ENCODE data around the gene INSL3. TPM values are rescaled to one million over a fixed set of nuclear protein-coding genes. Genes with fewer than 3 reads are reported as not detected.

The INSL3 gene
- total RNA-seq, 2 donors from 2014 or later = not detected

GRCh38 chr19:17860993-17861360 is 39.7 kb upstream of the INSL3 start:
- H3K9me3 ChIP-seq = no peaks in the 10 kb centered on the region
- intact Hi-C loops (cut with DNase I) = no loop called here
- H3K27ac ChIP-seq = no peak overlapping the region
- H3K36me3 ChIP-seq = peaks cover 24% of the 10 kb centered on the region
- peak overlapping the region; percentile 92 for H3K4me3 ChIP-seq
- H3K9ac ChIP-seq (ENCODE audit: low read depth in 2 of 2, low read length in 2 of 2) = peak overlapping the region; percentile 75 to 96
- TF ChIP-seq, protein P1, sequence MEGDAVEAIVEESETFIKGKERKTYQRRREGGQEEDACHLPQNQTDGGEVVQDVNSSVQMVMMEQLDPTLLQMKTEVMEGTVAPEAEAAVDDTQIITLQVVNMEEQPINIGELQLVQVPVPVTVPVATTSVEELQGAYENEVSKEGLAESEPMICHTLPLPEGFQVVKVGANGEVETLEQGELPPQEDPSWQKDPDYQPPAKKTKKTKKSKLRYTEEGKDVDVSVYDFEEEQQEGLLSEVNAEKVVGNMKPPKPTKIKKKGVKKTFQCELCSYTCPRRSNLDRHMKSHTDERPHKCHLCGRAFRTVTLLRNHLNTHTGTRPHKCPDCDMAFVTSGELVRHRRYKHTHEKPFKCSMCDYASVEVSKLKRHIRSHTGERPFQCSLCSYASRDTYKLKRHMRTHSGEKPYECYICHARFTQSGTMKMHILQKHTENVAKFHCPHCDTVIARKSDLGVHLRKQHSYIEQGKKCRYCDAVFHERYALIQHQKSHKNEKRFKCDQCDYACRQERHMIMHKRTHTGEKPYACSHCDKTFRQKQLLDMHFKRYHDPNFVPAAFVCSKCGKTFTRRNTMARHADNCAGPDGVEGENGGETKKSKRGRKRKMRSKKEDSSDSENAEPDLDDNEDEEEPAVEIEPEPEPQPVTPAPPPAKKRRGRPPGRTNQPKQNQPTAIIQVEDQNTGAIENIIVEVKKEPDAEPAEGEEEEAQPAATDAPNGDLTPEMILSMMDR (IDR thresholded peaks at IDR 0.05) = no peak
- no peak for DNase-seq
- H3K4me1 ChIP-seq = peaks cover 9% of the 10 kb centered on the region
- no peaks in the 10 kb centered on the region for H3K27me3 ChIP-seq

DNA sequence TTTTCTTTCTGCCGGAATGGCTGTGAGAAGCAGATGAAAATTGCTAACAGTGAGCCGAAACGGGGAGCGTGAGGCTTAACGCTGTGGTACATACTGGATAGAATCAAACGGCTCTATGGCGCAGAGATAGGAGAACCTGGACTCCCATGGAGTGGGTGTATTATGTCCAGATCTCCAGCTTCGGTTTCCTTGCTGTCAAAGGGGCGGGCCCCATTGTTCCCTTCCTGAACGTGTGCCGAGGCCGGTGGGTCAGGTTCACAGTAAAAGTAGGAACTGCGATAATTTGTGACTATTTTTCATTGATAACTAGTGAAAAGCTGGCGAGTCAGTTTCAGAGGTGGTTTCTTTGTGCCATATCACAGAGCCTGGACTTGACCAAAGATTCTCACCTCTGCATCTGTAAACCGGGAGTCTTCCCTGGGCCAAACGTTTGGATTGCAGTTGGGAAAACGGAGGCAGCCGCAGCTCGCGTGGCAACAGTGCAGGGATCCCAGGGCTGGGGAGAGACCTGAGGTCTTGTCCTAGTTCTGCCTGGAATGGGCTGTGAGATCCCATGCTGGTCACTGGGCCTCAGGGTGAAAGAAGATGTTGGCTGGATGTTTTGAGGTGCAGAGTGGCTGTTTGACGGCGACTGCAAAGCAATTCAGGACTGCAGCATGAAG is 39.1 kb upstream of the INSL3 start:
- H3K36me3 ChIP-seq = peaks cover 24% of the 10 kb centered on the region
- H3K27ac ChIP-seq = peak overlapping the region; percentile 75
- peak overlapping the region; percentile 75 to 96 for H3K9ac ChIP-seq (ENCODE audit: low read depth in 2 of 2, low read length in 2 of 2)
- H3K9me3 ChIP-seq = no peaks in the 10 kb centered on the region
- no peaks in the 10 kb centered on the region for H3K27me3 ChIP-seq
- peaks cover 8% of the 10 kb centered on the region for H3K4me1 ChIP-seq
- intact Hi-C loops (cut with DNase I) = no loop called here
- DNase-seq = no peak
- peak overlapping the region; percentile 92 for H3K4me3 ChIP-seq
- TF ChIP-seq, protein P1 (IDR thresholded peaks at IDR 0.05) = no peak

- peak; percentile 98 for DNase-seq
- peak within 1 kb of the TSS; percentile 75 for H3K27ac ChIP-seq
These were observed 38.4 kb upstream of the INSL3 start, which contains the start of gene RPL18A for GRCh38 chr19:17859533-17860330. Gene RPL18A (plus strand): TSS chr19:17859910. CDS start chr19:17859957, 47 bp downstream.

DNA sequence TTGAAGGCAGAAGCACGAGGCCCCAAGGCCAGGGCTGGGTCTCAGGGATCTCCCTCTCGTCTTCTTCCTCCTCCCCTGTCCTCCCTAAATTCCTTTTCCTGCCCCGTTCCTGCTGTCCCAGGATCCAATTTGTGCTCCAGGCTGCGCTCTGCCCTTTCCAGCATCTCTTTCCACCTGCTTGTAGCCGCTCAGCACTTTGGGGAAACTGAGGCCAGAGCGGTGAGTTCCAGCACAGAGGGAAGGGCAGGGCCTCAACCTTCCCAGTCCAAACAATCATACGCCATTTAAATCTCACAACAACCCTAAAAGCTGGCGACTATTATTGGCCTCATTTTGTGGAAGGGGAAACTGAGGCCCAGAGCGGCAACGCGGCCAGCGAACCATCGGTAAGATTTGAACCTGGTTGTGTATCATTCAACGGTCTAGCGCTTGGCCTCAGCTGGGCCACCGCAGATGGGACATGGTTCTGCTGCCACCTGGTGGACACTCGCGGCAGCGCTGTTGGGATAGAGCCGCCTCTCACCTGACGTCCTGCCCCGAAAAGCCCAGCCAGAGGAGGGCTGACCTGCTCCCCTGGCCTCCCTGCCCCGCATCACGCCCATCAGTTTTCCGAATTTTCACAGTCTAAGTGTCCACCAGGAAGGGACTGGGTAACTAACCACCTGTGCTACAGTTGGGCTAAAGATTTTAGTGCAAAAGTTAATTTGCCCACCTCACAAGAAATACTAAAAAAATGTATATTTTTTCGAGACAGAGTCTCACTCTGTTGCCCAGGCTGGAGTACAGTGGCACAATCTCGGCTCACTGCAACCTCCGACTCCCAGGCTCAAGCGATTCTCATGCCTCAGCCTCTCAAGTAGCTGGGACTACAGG is 34.2 kb upstream of the INSL3 start:
- TF ChIP-seq, protein P1 (IDR thresholded peaks at IDR 0.05) = peak; percentile 98
- Histone ChIP-seq H3K27ac (no peak overlapping the region), H3K27me3 (no peaks in the 10 kb centered on the region), H3K9ac (ENCODE audit: low read depth in 2 of 2, low read length in 2 of 2) (no peak overlapping the region), H3K4me1 (no peaks in the 10 kb centered on the region), H3K9me3 (no peaks in the 10 kb centered on the region), H3K4me3 (no peak overlapping the region), H3K36me3 (no peaks in the 10 kb centered on the region)
- intact Hi-C loops (cut with DNase I) = loop anchor here (10.0 kb wide), 2 partner anchors 151 to 391 kb away; partner anchors contain the start of gene NXNL1
- peak; percentile 91 for DNase-seq

More at GRCh38 chr19:17859533-17860330, 38.4 kb upstream of the INSL3 start, which contains the start of gene RPL18A:
- intact Hi-C loops (cut with DNase I) = loop anchor here (10.0 kb wide), 2 partner anchors 155 to 395 kb away; partner anchors contain the start of gene NXNL1
- H3K9me3 ChIP-seq = no peaks in the 10 kb centered on the region
- TF ChIP-seq, protein P1 (IDR thresholded peaks at IDR 0.05) = peak; percentile 74
- peaks cover 4% of the 10 kb centered on the region for H3K4me1 ChIP-seq
- peak within 1 kb of the TSS; percentile 75 to 96 for H3K9ac ChIP-seq (ENCODE audit: low read depth in 2 of 2, low read length in 2 of 2)
- peak within 1 kb of the TSS; percentile 92 for H3K4me3 ChIP-seq
- peaks cover 24% of the 10 kb centered on the region for H3K36me3 ChIP-seq
- no peaks in the 10 kb centered on the region for H3K27me3 ChIP-seq

DNA sequence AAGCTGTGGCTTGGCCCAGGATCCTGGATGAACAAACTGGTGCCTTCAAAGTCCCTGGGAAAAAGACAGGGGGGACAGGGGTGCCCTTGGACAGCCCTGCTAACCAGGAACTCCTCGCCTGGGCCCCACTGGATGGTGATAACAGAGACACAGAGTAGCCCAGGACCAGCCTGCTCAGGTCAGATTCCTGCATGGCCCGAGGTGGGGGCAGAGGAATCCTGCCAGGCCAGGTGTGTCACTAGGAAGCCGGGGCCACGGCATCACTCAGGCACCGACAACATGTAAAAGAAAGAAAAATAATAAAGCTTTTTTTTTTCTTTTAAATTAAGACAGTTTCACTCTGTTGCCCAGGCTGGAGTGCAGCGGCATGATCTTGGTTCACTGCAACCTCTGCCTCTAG is 32.7 kb upstream of the INSL3 start:
- H3K27ac ChIP-seq = no peak overlapping the region
- no peak overlapping the region for H3K4me3 ChIP-seq
- no peaks in the 10 kb centered on the region for H3K9me3 ChIP-seq
- H3K27me3 ChIP-seq = no peaks in the 10 kb centered on the region
- intact Hi-C loops (cut with DNase I) = loop anchor here (10.0 kb wide), 2 partner anchors 149 to 389 kb away; partner anchors contain the start of gene NXNL1
- no peak overlapping the region for H3K9ac ChIP-seq (ENCODE audit: low read depth in 2 of 2, low read length in 2 of 2)
- DNase-seq = no peak
- H3K4me1 ChIP-seq = no peaks in the 10 kb centered on the region
- no peaks in the 10 kb centered on the region for H3K36me3 ChIP-seq
- TF ChIP-seq, protein P1 (IDR thresholded peaks at IDR 0.05) = no peak
